HG03354 (cell line): ENCODE data around the gene TCEAL4.

Experiments used
- ATAC-seq: cut with Tn5 transposase; IDR thresholded peaks from one replicate; pipeline ENCODE4 v1.9.1; 2021; ENCODE audit warnings: mild to moderate bottlenecking; ENCODE audit not compliant: unreplicated experiment, poor library complexity, severe bottlenecking

The TCEAL4 gene

GRCh38 chrX:103585411-103586313 is at the start of gene TCEAL4:
Gene TCEAL4 (plus strand): TSS chrX:103585515. CDS start chrX:103586676, 1,161 bp downstream.
- ATAC-seq = peak; percentile 85

- no peak for ATAC-seq
Measured at GRCh38 chrX:103536071-103536470, 49.2 kb upstream of the TCEAL4 start.

GRCh38 chrX:103536732-103537131 is 48.6 kb upstream of the TCEAL4 start:
- no peak for ATAC-seq

- ATAC-seq = no peak
Measured at GRCh38 chrX:103537871-103538387, 47.4 kb upstream of the TCEAL4 start.

- no peak for ATAC-seq
Measured at GRCh38 chrX:103538728-103539127, 46.6 kb upstream of the TCEAL4 start.

GRCh38 chrX:103539695-103540094 is 45.6 kb upstream of the TCEAL4 start:
- ATAC-seq = no peak

GRCh38 chrX:103540145-103540544 is 45.2 kb upstream of the TCEAL4 start:
- no peak for ATAC-seq

- no peak for ATAC-seq
Measured at GRCh38 chrX:103549916-103550315, 35.4 kb upstream of the TCEAL4 start.

GRCh38 chrX:103550415-103551051 is 34.8 kb upstream of the TCEAL4 start:
- ATAC-seq = no peak

GRCh38 chrX:103552236-103552635 is 33.1 kb upstream of the TCEAL4 start:
- ATAC-seq = no peak

GRCh38 chrX:103554687-103555424 is 30.5 kb upstream of the TCEAL4 start:
- peak; percentile 95 for ATAC-seq

GRCh38 chrX:103556963-103557612 is 28.2 kb upstream of the TCEAL4 start:
- ATAC-seq = no peak

- no peak for ATAC-seq
Measured at GRCh38 chrX:103560256-103560655, 25.1 kb upstream of the TCEAL4 start.

GRCh38 chrX:103562801-103563200 is 22.5 kb upstream of the TCEAL4 start:
- ATAC-seq = no peak

GRCh38 chrX:103565197-103565596 is 20.1 kb upstream of the TCEAL4 start:
- ATAC-seq = peak; percentile 52

GRCh38 chrX:103565752-103566151 is 19.6 kb upstream of the TCEAL4 start:
- ATAC-seq = no peak

GRCh38 chrX:103571121-103571520 is 14.2 kb upstream of the TCEAL4 start:
- ATAC-seq = no peak

- no peak for ATAC-seq
Measured at GRCh38 chrX:103571726-103572125, 13.6 kb upstream of the TCEAL4 start.

- ATAC-seq = no peak
Measured at GRCh38 chrX:103573202-103573601, 12.1 kb upstream of the TCEAL4 start.

GRCh38 chrX:103584596-103584995 is 719 bp upstream of the TCEAL4 start:
- ATAC-seq = no peak
